ENCODE results near the gene ARHGEF7. TPM values are rescaled to one million over a fixed set of nuclear protein-coding genes. Genes with fewer than 3 reads are reported as not detected.

ARHGEF7 gene
- total RNA-seq, 4 donors from 2014 or later: 42.8 to 125 (median 61.1) TPM

- intact Hi-C loops (cut with DNase I; ENCODE audit: low total_unique reads): no loop called here
- TF ChIP-seq CTCF (IDR thresholded peaks at IDR 0.05) (no peak), POLR2A (IDR thresholded peaks at IDR 0.05) (no peak)
- no peak for DNase-seq (ENCODE audit: low spot score in 2 of 2)
- 81 to 83% methylated on average over 7 of the region's 7 CpGs for WGBS, 2 donors
- no peak overlapping the region for H3K4me3 ChIP-seq (ENCODE audit: low read depth, poor library complexity, severe bottlenecking)
Measured at GRCh38 chr13:111090169-111090568, 24.9 kb upstream of the ARHGEF7 start.

- no peak for DNase-seq (ENCODE audit: low spot score in 2 of 2)
- WGBS, 2 donors: 73% methylated on average over 6 of the region's 6 CpGs
- no peak overlapping the region for H3K4me3 ChIP-seq (ENCODE audit: low read depth, poor library complexity, severe bottlenecking)
- intact Hi-C loops (cut with DNase I; ENCODE audit: low total_unique reads): no loop called here
- no peak for TF ChIP-seq POLR2A (IDR thresholded peaks at IDR 0.05)
- no peak for TF ChIP-seq CTCF (IDR thresholded peaks at IDR 0.05)
Measured at GRCh38 chr13:111092685-111093084, 22.4 kb upstream of the ARHGEF7 start.

- H3K4me3 ChIP-seq (ENCODE audit: low read depth, poor library complexity, severe bottlenecking): no peak overlapping the region
- intact Hi-C loops (cut with DNase I; ENCODE audit: low total_unique reads): no loop called here
- no peak for DNase-seq (ENCODE audit: low spot score in 2 of 2)
- 88 to 92% methylated on average over 21 of the region's 21 CpGs for WGBS, 2 donors
- no peak for TF ChIP-seq POLR2A (IDR thresholded peaks at IDR 0.05)
Measured at GRCh38 chr13:111093136-111093535, 22.0 kb upstream of the ARHGEF7 start.

- no peak overlapping the region for H3K4me3 ChIP-seq (ENCODE audit: low read depth, poor library complexity, severe bottlenecking)
- DNase-seq (ENCODE audit: low spot score in 2 of 2): no peak
- intact Hi-C loops (cut with DNase I; ENCODE audit: low total_unique reads): no loop called here
- WGBS, 2 donors: 69 to 74% methylated on average over 8 to 9 of the region's 9 CpGs
- TF ChIP-seq POLR2A (IDR thresholded peaks at IDR 0.05) (no peak), CTCF (IDR thresholded peaks at IDR 0.05) (no peak)
Measured at GRCh38 chr13:111093634-111094033, 21.5 kb upstream of the ARHGEF7 start.

GRCh38 chr13:111095031-111095840, 19.9 kb upstream of the ARHGEF7 start:
- 48 to 53% methylated on average over 30 of the region's 30 CpGs for WGBS, 2 donors
- no peak overlapping the region for H3K4me3 ChIP-seq (ENCODE audit: low read depth, poor library complexity, severe bottlenecking)
- no peak for DNase-seq (ENCODE audit: low spot score in 2 of 2)
- TF ChIP-seq POLR2A (IDR thresholded peaks at IDR 0.05): no peak
- no peak for TF ChIP-seq CTCF (IDR thresholded peaks at IDR 0.05)
- intact Hi-C loops (cut with DNase I; ENCODE audit: low total_unique reads): no loop called here

- intact Hi-C loops (cut with DNase I; ENCODE audit: low total_unique reads): no loop called here
- WGBS, 2 donors: 60 to 62% methylated on average over 9 of the region's 9 CpGs
- no peak for TF ChIP-seq CTCF (IDR thresholded peaks at IDR 0.05)
- H3K4me3 ChIP-seq (ENCODE audit: low read depth, poor library complexity, severe bottlenecking): no peak overlapping the region
- no peak for DNase-seq (ENCODE audit: low spot score in 2 of 2)
Measured at GRCh38 chr13:111095911-111096501, 19.1 kb upstream of the ARHGEF7 start.

Data from lower leg skin (tissue), 4 donors.